Left ventricle myocardium inferior (tissue), 1 donor: ENCODE measurements around the gene RILPL1. TPM values are rescaled to one million over a fixed set of nuclear protein-coding genes. Genes with fewer than 3 reads are reported as not detected.
"Not testable (repeated sequence)": the region's sequence is repeated elsewhere in the genome, so short reads cannot be mapped to it uniquely, and the experiment has no call there.

ENCODE experiments used
- DNase-seq: peaks from one replicate; pipeline ENCODE4 v3.0.0-alpha.2; 2020
- H3K27ac ChIP-seq: fragments of 200-600 bp; replicated peaks from 2 replicates; pipeline ENCODE4 v1.8.0; 2021
- H3K27me3 ChIP-seq: fragments of 200-600 bp; 2 replicates; pipeline ENCODE4 v1.8.0; 2021; ENCODE audit warnings: low read depth
- H3K36me3 ChIP-seq: fragments of 200-600 bp; 2 replicates; pipeline ENCODE4 v1.8.0; 2021
- H3K4me1 ChIP-seq: fragments of 200-600 bp; 2 replicates; pipeline ENCODE4 v1.8.0; 2021
- H3K4me3 ChIP-seq: fragments of 200-600 bp; 2 replicates; pipeline ENCODE4 v1.8.0; 2021; ENCODE audit warnings: mild to moderate bottlenecking, moderate library complexity
- H3K9me3 ChIP-seq: fragments of 200-600 bp; replicated peaks from 2 replicates; pipeline ENCODE4 v1.8.0; 2021
- CTCF ChIP-seq: fragments of 200-600 bp; IDR thresholded peaks from 2 replicates; pipeline ENCODE4 v1.8.0; 2021; ENCODE audit warnings: antibody characterized with exemption, mild to moderate bottlenecking, borderline replicate concordance
- intact Hi-C: fragments of 100-400 bp; cut with micrococcal nuclease; formaldehyde crosslinking; loops from one replicate; pipeline ENCODE4 v1.11.0; 2022
- total RNA-seq: library from RNA; stranded (reverse); fragmentation: NEBNext Ultra II Directional; extraction: Animal tissue kit (Norgen Biotek cat#: 25700); gene quantifications from one replicate; pipeline ENCODE4 v1.2.1, GENCODE V29; 2021
- donor health status: DM: no; HTN: yes; CAD: no; lungs with severe emphysema.

RILPL1 gene
- total RNA-seq, 1 donor from 2014 or later = 89.7 TPM

GRCh38 chr12:123550700-123551099 is 17.2 kb upstream of the RILPL1 start:
- H3K4me3 ChIP-seq = no peak overlapping the region
- intact Hi-C loops = no loop called here
- no peak overlapping the region for H3K27ac ChIP-seq
- H3K27me3 ChIP-seq = no peaks in the 10 kb centered on the region
- no peak for TF ChIP-seq CTCF
- no peak for DNase-seq
- H3K36me3 ChIP-seq = no peaks in the 10 kb centered on the region
- H3K4me1 ChIP-seq = no peaks in the 10 kb centered on the region
- H3K9me3 ChIP-seq = no peaks in the 10 kb centered on the region

GRCh38 chr12:123548107-123548506 is 14.6 kb upstream of the RILPL1 start:
- no peaks in the 10 kb centered on the region for H3K27me3 ChIP-seq
- no peak for DNase-seq

GRCh38 chr12:123546281-123546680 is 12.8 kb upstream of the RILPL1 start:
- Histone ChIP-seq H3K27ac (no peak overlapping the region), H3K4me1 (no peaks in the 10 kb centered on the region), H3K4me3 (no peak overlapping the region), H3K27me3 (no peaks in the 10 kb centered on the region), H3K36me3 (no peaks in the 10 kb centered on the region), H3K9me3 (no peaks in the 10 kb centered on the region)
- intact Hi-C loops = no loop called here
- TF ChIP-seq CTCF = no peak
- DNase-seq = no peak

More at GRCh38 chr12:123548107-123548506, 14.6 kb upstream of the RILPL1 start:
- Histone ChIP-seq H3K9me3 (no peaks in the 10 kb centered on the region), H3K27ac (no peak overlapping the region), H3K36me3 (no peaks in the 10 kb centered on the region), H3K4me1 (no peaks in the 10 kb centered on the region), H3K4me3 (no peak overlapping the region)
- intact Hi-C loops = no loop called here
- no peak for TF ChIP-seq CTCF

- Histone ChIP-seq H3K4me3 (no peak overlapping the region), H3K36me3 (no peaks in the 10 kb centered on the region), H3K9me3 (no peaks in the 10 kb centered on the region), H3K4me1 (no peaks in the 10 kb centered on the region), H3K27me3 (no peaks in the 10 kb centered on the region), H3K27ac (no peak overlapping the region)
- no peak for TF ChIP-seq CTCF
- intact Hi-C loops = no loop called here
- DNase-seq = no peak
Observed at GRCh38 chr12:123543541-123543940, 10.0 kb upstream of the RILPL1 start.

DNA sequence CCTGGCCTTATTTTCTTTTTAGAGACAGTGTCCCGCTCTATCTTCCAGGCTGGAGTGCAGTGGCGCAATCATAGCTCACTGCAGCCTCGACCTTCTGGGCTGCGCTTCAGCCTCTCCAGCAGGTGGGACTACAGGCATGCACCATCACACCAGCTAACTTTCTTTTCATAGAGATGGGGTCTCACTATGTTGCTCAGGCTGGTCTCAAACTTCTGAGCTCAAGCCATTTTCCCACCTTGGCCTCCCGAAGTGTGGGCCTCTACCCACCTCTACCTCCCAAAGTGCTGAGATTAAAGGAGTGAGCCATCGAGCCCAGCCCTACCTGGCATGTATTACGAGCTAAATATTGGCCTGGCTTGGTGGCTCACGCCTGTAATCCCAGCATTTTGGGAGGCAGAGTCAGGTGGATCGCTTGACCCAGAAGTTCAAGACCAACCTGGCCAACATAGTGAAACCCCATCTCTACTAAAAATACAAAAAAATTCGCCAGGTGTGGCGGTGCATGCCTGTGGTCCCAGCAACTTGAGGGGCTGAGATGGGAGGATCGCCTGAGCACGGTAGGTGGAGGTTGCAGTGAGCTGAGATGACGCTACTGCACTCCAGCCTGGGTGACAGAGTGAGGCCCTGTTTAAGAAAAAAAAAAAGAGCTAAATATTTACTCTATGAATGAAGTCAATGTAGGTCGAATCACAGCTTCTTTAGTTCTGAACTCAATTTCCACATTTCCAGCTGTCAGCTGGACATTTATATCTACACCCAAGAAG is 7.6 kb upstream of the RILPL1 start:
- H3K4me1 ChIP-seq = no peaks in the 10 kb centered on the region
- H3K9me3 ChIP-seq = no peaks in the 10 kb centered on the region
- intact Hi-C loops = no loop called here
- H3K36me3 ChIP-seq = no peaks in the 10 kb centered on the region
- TF ChIP-seq CTCF = no peak
- H3K27ac ChIP-seq = no peak overlapping the region
- H3K27me3 ChIP-seq = no peaks in the 10 kb centered on the region
- no peak for DNase-seq
- H3K4me3 ChIP-seq = no peak overlapping the region

- H3K27me3 ChIP-seq, DNase-seq, H3K36me3 ChIP-seq, H3K9me3 ChIP-seq, intact Hi-C loops, H3K4me3 ChIP-seq, H3K27ac ChIP-seq: not testable (repeated sequence)
- H3K4me1 ChIP-seq = peaks cover 29% of the 10 kb centered on the region
Observed at GRCh38 chr12:123535952-123536351, 2.4 kb upstream of the RILPL1 start.
